K562 (cell line): Measurements from ENCODE around the gene RPL22L1.
"Not testable (repeated sequence)": the region's sequence is repeated elsewhere in the genome, so short reads cannot be mapped to it uniquely, and the experiment has no call there.

Experiments
- E2F1 ChIP-seq: sonication (generic); formaldehyde crosslinking; IDR thresholded peaks from 2 replicates; pipeline ENCODE4 v1.8.1; 2023; ENCODE audit warnings: mild to moderate bottlenecking, missing genetic modification reagents, moderate library complexity
- KAT8 ChIP-seq: fragments of 450-650 bp; IDR thresholded peaks from 2 replicates; pipeline ENCODE4 v1.6.1; 2016; ENCODE audit warnings: low read depth, mild to moderate bottlenecking
- MEF2D ChIP-seq: conservative IDR thresholded peaks from 2 replicates; pipeline ENCODE4 v1.6.1; 2016; ENCODE audit warnings: low read depth, missing genetic modification characterization, missing compliant biosample characterization
- USF2 ChIP-seq: sonication (generic); formaldehyde crosslinking; IDR thresholded peaks from 2 replicates; pipeline ENCODE4 v1.5.0; 2020; ENCODE audit warnings: missing genetic modification reagents
- ZBTB26 ChIP-seq: fragments of 450-650 bp; formaldehyde crosslinking; IDR thresholded peaks from 2 replicates; pipeline ENCODE4 v1.4.0; 2022; ENCODE audit warnings: missing genetic modification characterization

GRCh38 chr3:170818325-170818724 lies 51.7 kb downstream of the RPL22L1 start:
- TF ChIP-seq E2F1; KAT8; ZBTB26 (CRISPR knock-in tag); USF2 (CRISPR knock-in tag); MEF2D: not testable (repeated sequence)
